A549 treated with Hydrocortisone at 1 μM for 4 hours (cell line): ENCODE results near the gene TMEM150C. TPM values are rescaled to one million over a fixed set of nuclear protein-coding genes. Genes with fewer than 3 reads are reported as not detected.

ENCODE experiments used
- total RNA-seq: library from RNA; stranded (reverse); fragments of 200-300 nt; extraction: Qiagen RNA extraction; gene quantifications from 5 replicates; pipeline ENCODE4 v1.2.3, GENCODE V29; 2022

The TMEM150C gene
- total RNA-seq, result 0.59 to 1.2 TPM (median 0.95 TPM) in 5 replicates

GRCh38 chr4:82561786-82562563 is at the start of gene TMEM150C:
TMEM150C (minus strand) TSS chr4:82561988; CDS start chr4:82504657, 57,331 bp downstream.

Other genes with a start within 250 kb of the TMEM150C start
- 222 to 344 TPM (median 236 TPM) in 5 replicates for gene HNRNPD, start 188.0 kb downstream of the TMEM150C start, total RNA-seq
- 228 to 336 TPM (median 273 TPM) in 5 replicates for gene HNRNPDL, start 131.5 kb downstream of the TMEM150C start, total RNA-seq
- 26.6 to 33.7 TPM (median 29.5 TPM) in 5 replicates for gene ENOPH1, start 131.4 kb downstream of the TMEM150C start, total RNA-seq
- 6.2 to 8.1 TPM (median 6.6 TPM) in 5 replicates for gene SCD5, start 236.8 kb upstream of the TMEM150C start, total RNA-seq